ENCODE data around the gene CCL14. TPM values are rescaled to one million over a fixed set of nuclear protein-coding genes. Genes with fewer than 3 reads are reported as not detected.

CCL14 gene
- total RNA-seq, 1 experiment from 2014 or later = not detected

DNA sequence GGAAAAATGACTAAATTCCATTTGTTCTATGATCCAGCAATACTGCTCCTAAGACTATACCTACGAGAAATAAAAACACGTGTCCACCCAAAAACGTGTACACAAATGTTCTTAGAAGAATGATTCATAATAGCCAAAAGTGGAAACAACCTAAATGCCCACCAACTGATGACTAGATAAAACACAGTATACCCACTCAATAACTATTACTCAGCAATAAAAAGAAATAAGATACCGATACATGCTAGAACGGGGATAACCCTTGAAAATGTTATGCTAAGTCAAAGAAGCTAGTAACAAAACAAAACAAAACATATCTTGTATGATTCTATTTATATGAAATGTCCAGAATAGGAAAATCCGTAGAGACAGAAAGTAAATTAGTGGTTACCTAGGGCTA, 22.9 kb downstream of the CCL14 start:
- ChIA-PET CTCF (interaction anchor here (0.8 to 1.4 kb wide), 3 partner anchors 46 to 185 kb away, joined by 3 to 5 read pairs (median 3); no protein-coding TSS in a partner anchor), POLR2A (no interaction called here)
- no peaks in the 10 kb centered on the region for H3K4me1 Mint-ChIP-seq
- no peaks in the 10 kb centered on the region for H3K36me3 Mint-ChIP-seq
- H3K9me3 Mint-ChIP-seq = no peaks in the 10 kb centered on the region; the same call in 1 of the 2 replicates
- H3K27ac Mint-ChIP-seq = no peak overlapping the region
- H3K4me3 Mint-ChIP-seq = no peak overlapping the region
- ATAC-seq (no peak), DNase-seq (ENCODE audit: low spot score) (no peak)
- H3K27me3 Mint-ChIP-seq (ENCODE audit: low read depth) = 0 out of 2 replicates have a peak, but pooled peaks cover 3% of the 10 kb centered on the region
- TF ChIP-seq TEAD1 (CRISPR knock-in tag; IDR thresholded peaks at IDR 0.05) (no peak), SOX15 (CRISPR knock-in tag; IDR thresholded peaks at IDR 0.05) (no peak), RELA (CRISPR knock-in tag; IDR thresholded peaks at IDR 0.05; ENCODE audit: borderline replicate concordance) (no peak), NR2C2 (CRISPR knock-in tag; IDR thresholded peaks at IDR 0.05) (no peak), ZNF219 (CRISPR knock-in tag; IDR thresholded peaks at IDR 0.05; ENCODE audit: borderline replicate concordance) (no peak), ETV6 (CRISPR knock-in tag; IDR thresholded peaks at IDR 0.05) (no peak), ZNF263 (CRISPR knock-in tag; IDR thresholded peaks at IDR 0.05; ENCODE audit: low read depth) (no peak), KAT7 (CRISPR knock-in tag; IDR thresholded peaks at IDR 0.05; ENCODE audit: borderline replicate concordance) (no peak), PRRX2 (CRISPR knock-in tag; IDR thresholded peaks at IDR 0.05) (no peak), ZNF423 (CRISPR knock-in tag; IDR thresholded peaks at IDR 0.05) (no peak), ZNF232 (CRISPR knock-in tag; IDR thresholded peaks at IDR 0.05) (no peak), TP53 (CRISPR knock-in tag; IDR thresholded peaks at IDR 0.05) (no peak), ZNF317 (CRISPR knock-in tag; IDR thresholded peaks at IDR 0.05; ENCODE audit: borderline replicate concordance, low read depth) (no peak)
- TF ChIP-seq, protein P1, sequence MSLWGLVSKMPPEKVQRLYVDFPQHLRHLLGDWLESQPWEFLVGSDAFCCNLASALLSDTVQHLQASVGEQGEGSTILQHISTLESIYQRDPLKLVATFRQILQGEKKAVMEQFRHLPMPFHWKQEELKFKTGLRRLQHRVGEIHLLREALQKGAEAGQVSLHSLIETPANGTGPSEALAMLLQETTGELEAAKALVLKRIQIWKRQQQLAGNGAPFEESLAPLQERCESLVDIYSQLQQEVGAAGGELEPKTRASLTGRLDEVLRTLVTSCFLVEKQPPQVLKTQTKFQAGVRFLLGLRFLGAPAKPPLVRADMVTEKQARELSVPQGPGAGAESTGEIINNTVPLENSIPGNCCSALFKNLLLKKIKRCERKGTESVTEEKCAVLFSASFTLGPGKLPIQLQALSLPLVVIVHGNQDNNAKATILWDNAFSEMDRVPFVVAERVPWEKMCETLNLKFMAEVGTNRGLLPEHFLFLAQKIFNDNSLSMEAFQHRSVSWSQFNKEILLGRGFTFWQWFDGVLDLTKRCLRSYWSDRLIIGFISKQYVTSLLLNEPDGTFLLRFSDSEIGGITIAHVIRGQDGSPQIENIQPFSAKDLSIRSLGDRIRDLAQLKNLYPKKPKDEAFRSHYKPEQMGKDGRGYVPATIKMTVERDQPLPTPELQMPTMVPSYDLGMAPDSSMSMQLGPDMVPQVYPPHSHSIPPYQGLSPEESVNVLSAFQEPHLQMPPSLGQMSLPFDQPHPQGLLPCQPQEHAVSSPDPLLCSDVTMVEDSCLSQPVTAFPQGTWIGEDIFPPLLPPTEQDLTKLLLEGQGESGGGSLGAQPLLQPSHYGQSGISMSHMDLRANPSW (CRISPR knock-in tag; conservative IDR thresholded peaks at IDR 0.05; ENCODE audit: low read depth) = no peak
- TF ChIP-seq, protein P2, sequence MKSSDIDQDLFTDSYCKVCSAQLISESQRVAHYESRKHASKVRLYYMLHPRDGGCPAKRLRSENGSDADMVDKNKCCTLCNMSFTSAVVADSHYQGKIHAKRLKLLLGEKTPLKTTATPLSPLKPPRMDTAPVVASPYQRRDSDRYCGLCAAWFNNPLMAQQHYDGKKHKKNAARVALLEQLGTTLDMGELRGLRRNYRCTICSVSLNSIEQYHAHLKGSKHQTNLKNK (CRISPR knock-in tag; IDR thresholded peaks at IDR 0.05) = no peak
- TF ChIP-seq, protein P3, sequence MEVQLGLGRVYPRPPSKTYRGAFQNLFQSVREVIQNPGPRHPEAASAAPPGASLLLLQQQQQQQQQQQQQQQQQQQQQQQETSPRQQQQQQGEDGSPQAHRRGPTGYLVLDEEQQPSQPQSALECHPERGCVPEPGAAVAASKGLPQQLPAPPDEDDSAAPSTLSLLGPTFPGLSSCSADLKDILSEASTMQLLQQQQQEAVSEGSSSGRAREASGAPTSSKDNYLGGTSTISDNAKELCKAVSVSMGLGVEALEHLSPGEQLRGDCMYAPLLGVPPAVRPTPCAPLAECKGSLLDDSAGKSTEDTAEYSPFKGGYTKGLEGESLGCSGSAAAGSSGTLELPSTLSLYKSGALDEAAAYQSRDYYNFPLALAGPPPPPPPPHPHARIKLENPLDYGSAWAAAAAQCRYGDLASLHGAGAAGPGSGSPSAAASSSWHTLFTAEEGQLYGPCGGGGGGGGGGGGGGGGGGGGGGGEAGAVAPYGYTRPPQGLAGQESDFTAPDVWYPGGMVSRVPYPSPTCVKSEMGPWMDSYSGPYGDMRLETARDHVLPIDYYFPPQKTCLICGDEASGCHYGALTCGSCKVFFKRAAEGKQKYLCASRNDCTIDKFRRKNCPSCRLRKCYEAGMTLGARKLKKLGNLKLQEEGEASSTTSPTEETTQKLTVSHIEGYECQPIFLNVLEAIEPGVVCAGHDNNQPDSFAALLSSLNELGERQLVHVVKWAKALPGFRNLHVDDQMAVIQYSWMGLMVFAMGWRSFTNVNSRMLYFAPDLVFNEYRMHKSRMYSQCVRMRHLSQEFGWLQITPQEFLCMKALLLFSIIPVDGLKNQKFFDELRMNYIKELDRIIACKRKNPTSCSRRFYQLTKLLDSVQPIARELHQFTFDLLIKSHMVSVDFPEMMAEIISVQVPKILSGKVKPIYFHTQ (CRISPR knock-in tag; IDR thresholded peaks at IDR 0.05) = no peak
- TF ChIP-seq, protein P4, sequence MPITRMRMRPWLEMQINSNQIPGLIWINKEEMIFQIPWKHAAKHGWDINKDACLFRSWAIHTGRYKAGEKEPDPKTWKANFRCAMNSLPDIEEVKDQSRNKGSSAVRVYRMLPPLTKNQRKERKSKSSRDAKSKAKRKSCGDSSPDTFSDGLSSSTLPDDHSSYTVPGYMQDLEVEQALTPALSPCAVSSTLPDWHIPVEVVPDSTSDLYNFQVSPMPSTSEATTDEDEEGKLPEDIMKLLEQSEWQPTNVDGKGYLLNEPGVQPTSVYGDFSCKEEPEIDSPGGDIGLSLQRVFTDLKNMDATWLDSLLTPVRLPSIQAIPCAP (CRISPR knock-in tag; IDR thresholded peaks at IDR 0.05) = no peak
- TF ChIP-seq, protein P5, sequence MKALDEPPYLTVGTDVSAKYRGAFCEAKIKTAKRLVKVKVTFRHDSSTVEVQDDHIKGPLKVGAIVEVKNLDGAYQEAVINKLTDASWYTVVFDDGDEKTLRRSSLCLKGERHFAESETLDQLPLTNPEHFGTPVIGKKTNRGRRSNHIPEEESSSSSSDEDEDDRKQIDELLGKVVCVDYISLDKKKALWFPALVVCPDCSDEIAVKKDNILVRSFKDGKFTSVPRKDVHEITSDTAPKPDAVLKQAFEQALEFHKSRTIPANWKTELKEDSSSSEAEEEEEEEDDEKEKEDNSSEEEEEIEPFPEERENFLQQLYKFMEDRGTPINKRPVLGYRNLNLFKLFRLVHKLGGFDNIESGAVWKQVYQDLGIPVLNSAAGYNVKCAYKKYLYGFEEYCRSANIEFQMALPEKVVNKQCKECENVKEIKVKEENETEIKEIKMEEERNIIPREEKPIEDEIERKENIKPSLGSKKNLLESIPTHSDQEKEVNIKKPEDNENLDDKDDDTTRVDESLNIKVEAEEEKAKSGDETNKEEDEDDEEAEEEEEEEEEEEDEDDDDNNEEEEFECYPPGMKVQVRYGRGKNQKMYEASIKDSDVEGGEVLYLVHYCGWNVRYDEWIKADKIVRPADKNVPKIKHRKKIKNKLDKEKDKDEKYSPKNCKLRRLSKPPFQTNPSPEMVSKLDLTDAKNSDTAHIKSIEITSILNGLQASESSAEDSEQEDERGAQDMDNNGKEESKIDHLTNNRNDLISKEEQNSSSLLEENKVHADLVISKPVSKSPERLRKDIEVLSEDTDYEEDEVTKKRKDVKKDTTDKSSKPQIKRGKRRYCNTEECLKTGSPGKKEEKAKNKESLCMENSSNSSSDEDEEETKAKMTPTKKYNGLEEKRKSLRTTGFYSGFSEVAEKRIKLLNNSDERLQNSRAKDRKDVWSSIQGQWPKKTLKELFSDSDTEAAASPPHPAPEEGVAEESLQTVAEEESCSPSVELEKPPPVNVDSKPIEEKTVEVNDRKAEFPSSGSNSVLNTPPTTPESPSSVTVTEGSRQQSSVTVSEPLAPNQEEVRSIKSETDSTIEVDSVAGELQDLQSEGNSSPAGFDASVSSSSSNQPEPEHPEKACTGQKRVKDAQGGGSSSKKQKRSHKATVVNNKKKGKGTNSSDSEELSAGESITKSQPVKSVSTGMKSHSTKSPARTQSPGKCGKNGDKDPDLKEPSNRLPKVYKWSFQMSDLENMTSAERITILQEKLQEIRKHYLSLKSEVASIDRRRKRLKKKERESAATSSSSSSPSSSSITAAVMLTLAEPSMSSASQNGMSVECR (CRISPR knock-in tag; IDR thresholded peaks at IDR 0.05; ENCODE audit: borderline replicate concordance) = no peak
- TF ChIP-seq, protein P6, sequence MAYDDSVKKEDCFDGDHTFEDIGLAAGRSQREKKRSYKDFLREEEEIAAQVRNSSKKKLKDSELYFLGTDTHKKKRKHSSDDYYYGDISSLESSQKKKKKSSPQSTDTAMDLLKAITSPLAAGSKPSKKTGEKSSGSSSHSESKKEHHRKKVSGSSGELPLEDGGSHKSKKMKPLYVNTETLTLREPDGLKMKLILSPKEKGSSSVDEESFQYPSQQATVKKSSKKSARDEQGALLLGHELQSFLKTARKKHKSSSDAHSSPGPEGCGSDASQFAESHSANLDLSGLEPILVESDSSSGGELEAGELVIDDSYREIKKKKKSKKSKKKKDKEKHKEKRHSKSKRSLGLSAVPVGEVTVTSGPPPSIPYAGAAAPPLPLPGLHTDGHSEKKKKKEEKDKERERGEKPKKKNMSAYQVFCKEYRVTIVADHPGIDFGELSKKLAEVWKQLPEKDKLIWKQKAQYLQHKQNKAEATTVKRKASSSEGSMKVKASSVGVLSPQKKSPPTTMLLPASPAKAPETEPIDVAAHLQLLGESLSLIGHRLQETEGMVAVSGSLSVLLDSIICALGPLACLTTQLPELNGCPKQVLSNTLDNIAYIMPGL (CRISPR knock-in tag; IDR thresholded peaks at IDR 0.05) = no peak
- TF ChIP-seq, protein P7, sequence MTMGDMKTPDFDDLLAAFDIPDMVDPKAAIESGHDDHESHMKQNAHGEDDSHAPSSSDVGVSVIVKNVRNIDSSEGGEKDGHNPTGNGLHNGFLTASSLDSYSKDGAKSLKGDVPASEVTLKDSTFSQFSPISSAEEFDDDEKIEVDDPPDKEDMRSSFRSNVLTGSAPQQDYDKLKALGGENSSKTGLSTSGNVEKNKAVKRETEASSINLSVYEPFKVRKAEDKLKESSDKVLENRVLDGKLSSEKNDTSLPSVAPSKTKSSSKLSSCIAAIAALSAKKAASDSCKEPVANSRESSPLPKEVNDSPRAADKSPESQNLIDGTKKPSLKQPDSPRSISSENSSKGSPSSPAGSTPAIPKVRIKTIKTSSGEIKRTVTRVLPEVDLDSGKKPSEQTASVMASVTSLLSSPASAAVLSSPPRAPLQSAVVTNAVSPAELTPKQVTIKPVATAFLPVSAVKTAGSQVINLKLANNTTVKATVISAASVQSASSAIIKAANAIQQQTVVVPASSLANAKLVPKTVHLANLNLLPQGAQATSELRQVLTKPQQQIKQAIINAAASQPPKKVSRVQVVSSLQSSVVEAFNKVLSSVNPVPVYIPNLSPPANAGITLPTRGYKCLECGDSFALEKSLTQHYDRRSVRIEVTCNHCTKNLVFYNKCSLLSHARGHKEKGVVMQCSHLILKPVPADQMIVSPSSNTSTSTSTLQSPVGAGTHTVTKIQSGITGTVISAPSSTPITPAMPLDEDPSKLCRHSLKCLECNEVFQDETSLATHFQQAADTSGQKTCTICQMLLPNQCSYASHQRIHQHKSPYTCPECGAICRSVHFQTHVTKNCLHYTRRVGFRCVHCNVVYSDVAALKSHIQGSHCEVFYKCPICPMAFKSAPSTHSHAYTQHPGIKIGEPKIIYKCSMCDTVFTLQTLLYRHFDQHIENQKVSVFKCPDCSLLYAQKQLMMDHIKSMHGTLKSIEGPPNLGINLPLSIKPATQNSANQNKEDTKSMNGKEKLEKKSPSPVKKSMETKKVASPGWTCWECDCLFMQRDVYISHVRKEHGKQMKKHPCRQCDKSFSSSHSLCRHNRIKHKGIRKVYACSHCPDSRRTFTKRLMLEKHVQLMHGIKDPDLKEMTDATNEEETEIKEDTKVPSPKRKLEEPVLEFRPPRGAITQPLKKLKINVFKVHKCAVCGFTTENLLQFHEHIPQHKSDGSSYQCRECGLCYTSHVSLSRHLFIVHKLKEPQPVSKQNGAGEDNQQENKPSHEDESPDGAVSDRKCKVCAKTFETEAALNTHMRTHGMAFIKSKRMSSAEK (CRISPR knock-in tag; IDR thresholded peaks at IDR 0.05; ENCODE audit: borderline replicate concordance) = no peak
